Gastroesophageal sphincter (tissue), 3 donors: ENCODE data around the gene EPB41L3.

Experiments used
- POLR2A ChIP-seq, 2 donors: fragments of 450-650 bp; IDR thresholded peaks; one replicate each; pipeline ENCODE4 v1.6.1; 2017; ENCODE audit warnings: antibody characterized with exemption in 2 of 2, mild to moderate bottlenecking in 2 of 2, moderate library complexity in 1 of 2
- POLR2AphosphoS5 ChIP-seq: sonication (generic); formaldehyde crosslinking; IDR thresholded peaks from one replicate; pipeline ENCODE4 v1.6.1; 2017; ENCODE audit warnings: antibody characterized with exemption
- TF ChIP-seq, protein P1 (sequence below), 4 experiments: fragments of 200-600 bp in 2 of 4; fragments of 450-650 bp in 2 of 4; sonication (generic) in 1 of 4; IDR thresholded peaks; one replicate each; pipeline ENCODE4 v1.5.1; 2017 to 2019; ENCODE audit warnings: antibody characterized with exemption in 4 of 4, mild to moderate bottlenecking in 2 of 4, moderate library complexity in 2 of 4

DNA sequence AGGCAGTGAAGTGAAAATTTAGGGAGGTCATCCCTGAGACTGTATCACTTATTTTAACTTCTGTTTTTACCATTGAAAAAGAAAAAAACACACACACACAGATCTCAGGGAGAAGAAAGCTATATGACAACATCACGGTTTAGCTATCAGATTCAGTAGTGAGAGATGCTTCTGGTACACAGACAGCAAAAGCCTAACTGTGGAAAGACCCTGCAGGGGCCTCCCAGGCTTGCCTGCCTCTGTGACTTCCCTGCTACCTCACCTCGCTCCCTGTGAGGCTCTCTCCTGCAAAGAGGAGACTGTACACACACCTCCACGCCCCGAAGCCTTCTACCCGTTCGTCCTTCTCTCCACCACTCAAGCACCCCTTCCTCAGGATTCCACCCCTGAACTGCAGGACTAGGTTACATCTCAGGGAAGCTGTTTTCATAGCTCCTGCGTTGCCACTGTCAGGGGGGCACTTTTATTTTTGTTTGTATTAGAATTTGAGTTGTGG, 86.3 kb downstream of the EPB41L3 start:
- TF ChIP-seq POLR2A (IDR thresholded peaks at IDR 0.05) (no peak), POLR2AphosphoS5 (no peak)
- TF ChIP-seq, protein P1, sequence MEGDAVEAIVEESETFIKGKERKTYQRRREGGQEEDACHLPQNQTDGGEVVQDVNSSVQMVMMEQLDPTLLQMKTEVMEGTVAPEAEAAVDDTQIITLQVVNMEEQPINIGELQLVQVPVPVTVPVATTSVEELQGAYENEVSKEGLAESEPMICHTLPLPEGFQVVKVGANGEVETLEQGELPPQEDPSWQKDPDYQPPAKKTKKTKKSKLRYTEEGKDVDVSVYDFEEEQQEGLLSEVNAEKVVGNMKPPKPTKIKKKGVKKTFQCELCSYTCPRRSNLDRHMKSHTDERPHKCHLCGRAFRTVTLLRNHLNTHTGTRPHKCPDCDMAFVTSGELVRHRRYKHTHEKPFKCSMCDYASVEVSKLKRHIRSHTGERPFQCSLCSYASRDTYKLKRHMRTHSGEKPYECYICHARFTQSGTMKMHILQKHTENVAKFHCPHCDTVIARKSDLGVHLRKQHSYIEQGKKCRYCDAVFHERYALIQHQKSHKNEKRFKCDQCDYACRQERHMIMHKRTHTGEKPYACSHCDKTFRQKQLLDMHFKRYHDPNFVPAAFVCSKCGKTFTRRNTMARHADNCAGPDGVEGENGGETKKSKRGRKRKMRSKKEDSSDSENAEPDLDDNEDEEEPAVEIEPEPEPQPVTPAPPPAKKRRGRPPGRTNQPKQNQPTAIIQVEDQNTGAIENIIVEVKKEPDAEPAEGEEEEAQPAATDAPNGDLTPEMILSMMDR (IDR thresholded peaks at IDR 0.05): no peak
